ENCODE measurements around the gene IQCK.
A peak's percentile ranks its signal among the peaks of the same experiment; 100 is the strongest.
"Not testable (repeated sequence)": the region's sequence is repeated elsewhere in the genome, so short reads cannot be mapped to it uniquely, and the experiment has no call there.

Gene IQCK

DNA sequence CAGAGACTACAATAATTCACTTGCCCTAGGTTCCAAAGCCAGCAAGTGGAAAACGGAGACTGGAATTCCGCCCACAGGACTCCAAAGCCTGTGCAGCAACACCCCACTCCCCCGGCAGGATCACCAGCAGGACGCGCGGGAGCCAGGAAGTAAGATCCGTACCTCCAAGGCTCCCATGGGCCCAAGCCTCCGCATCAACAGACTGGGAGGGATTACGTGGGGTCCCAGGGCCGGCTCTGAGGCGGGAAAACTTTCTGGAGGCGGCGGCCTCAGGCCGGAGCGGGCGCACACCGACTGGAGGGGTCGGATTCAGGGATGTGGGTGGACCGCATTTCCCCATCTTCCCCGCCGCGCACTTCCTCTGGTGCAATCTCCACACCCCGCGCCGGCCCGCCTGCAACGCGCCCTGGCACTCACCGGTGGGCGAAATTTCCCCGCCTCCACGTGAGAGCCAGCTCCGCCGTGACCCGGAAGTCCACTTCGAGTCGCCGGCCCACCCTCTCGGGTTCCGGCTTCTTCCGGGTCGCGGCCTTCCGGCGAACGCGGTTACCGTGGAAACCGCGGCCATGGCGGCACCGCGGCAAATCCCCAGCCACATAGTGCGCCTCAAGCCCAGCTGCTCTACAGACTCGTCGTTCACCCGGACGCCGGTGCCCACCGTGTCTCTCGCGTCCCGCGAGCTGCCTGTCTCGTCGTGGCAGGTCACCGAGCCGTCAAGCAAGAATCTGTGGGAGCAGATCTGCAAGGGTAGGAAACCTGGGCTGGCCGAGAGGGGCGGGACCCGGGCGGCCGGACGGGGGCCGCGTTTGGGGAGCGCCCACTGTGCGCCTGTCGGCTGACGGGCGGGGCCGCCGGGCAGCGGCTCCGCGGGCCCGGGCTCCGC is at the start of gene IQCK, which contains the start of gene KNOP1:
IQCK (plus strand) TSS at position 531 of the 883 bp plus-strand sequence; CDS start at position 567, 36 bp downstream.
KNOP1 (minus strand) TSS at position 487 of the 883 bp plus-strand sequence. CDS start 3,192 bp downstream, outside the sequence.
- peak; percentile 4 for TF ChIP-seq CTCF (conservative IDR thresholded peaks at IDR 0.05; ENCODE audit: low read depth, low read length)
- peak within 1 kb of the TSS; percentile 92 for H3K4me3 ChIP-seq (ENCODE audit: low read length)
- peak; percentile 55 for DNase-seq (ENCODE audit: low read depth)

GRCh38 chr16:19672378-19672777 is 45.7 kb upstream of the IQCK start:
- H3K4me3 ChIP-seq (ENCODE audit: low read length) = no peak overlapping the region
- no peak for DNase-seq (ENCODE audit: low read depth)
- TF ChIP-seq CTCF (conservative IDR thresholded peaks at IDR 0.05; ENCODE audit: low read depth, low read length) = no peak

DNA sequence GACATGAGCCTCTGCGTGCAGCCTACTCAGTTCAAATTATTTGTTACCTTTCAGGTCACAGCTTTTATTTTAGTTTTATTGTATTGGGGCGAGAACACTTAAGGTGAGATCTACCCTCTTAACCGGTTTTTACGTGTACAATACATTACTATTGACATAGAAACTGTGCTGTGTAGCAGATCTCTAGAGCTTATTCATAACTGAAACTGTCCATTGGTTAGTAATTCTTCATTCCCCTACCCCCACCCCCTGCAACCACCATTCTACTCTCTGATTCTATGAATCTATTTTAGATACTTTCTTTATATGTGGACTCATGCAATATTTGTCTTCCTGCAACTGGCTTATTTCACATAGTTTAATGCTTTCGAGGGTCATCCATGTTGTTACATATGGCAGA is 43.6 kb upstream of the IQCK start:
- H3K4me3 ChIP-seq (ENCODE audit: low read length) = no peak overlapping the region
- no peak for DNase-seq (ENCODE audit: low read depth)

GRCh38 chr16:19677402-19677801 is 40.7 kb upstream of the IQCK start:
- no peak for DNase-seq (ENCODE audit: low read depth)
- TF ChIP-seq CTCF (conservative IDR thresholded peaks at IDR 0.05; ENCODE audit: low read depth, low read length) = no peak
- no peak overlapping the region for H3K4me3 ChIP-seq (ENCODE audit: low read length)

More for the DNA sequence above, 43.6 kb upstream of the IQCK start:
- no peak for TF ChIP-seq CTCF (conservative IDR thresholded peaks at IDR 0.05; ENCODE audit: low read depth, low read length)

DNA sequence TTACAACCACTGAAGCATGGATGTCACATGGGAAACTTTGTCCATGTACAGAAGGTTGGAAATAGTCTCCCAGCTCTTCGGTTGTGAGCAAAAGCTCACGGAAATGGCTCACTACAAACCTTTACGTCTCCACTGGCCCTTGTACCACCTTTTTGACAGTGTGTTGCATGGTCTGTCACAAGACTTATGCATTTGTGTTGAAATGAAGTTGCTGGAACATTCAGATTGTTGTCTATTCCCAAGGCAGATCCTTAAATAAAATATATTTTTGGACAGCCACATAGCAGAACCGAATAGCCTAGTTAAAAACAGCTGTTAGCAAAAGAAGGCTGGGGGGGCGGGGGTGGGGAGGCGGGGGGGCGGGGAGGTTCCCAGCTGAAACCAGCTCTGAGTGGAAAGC is 39.3 kb upstream of the IQCK start:
- no peak for TF ChIP-seq CTCF (conservative IDR thresholded peaks at IDR 0.05; ENCODE audit: low read depth, low read length)
- no peak for DNase-seq (ENCODE audit: low read depth)

GRCh38 chr16:19679281-19679680 is 38.8 kb upstream of the IQCK start:
- H3K4me3 ChIP-seq (ENCODE audit: low read length); DNase-seq (ENCODE audit: low read depth): not testable (repeated sequence)

More for the DNA sequence above, 39.3 kb upstream of the IQCK start:
- no peak overlapping the region for H3K4me3 ChIP-seq (ENCODE audit: low read length)

GRCh38 chr16:19680881-19681340 is 37.2 kb upstream of the IQCK start:
- TF ChIP-seq CTCF (conservative IDR thresholded peaks at IDR 0.05; ENCODE audit: low read depth, low read length) = peak; percentile 38
- no peak overlapping the region for H3K4me3 ChIP-seq (ENCODE audit: low read length)
- no peak for DNase-seq (ENCODE audit: low read depth)

All from retinal pigment epithelial cell (primary cell).